SHP77 treated with DMSO at 0.1 percent for 48 hours (cell line): ENCODE results near the gene ATP11A.

Experiments
- DNase-seq: peaks from one replicate; lab custom pipeline; 2025; lab: John Stamatoyannopoulos, UW

ATP11A gene

GRCh38 chr13:112821340-112822055, 131.7 kb downstream of the ATP11A start:
- DNase-seq: no peak

GRCh38 chr13:112822851-112823250, 133.0 kb downstream of the ATP11A start:
- no peak for DNase-seq

- no peak for DNase-seq
Observed at GRCh38 chr13:112824429-112824828, 134.6 kb downstream of the ATP11A start.

- DNase-seq: no peak
Observed at GRCh38 chr13:112825071-112825470, 135.2 kb downstream of the ATP11A start.

GRCh38 chr13:112825875-112826274, 136.0 kb downstream of the ATP11A start:
- DNase-seq: no peak

GRCh38 chr13:112826565-112826964, 136.7 kb downstream of the ATP11A start:
- DNase-seq: no peak

GRCh38 chr13:112828082-112828699, 138.4 kb downstream of the ATP11A start:
- DNase-seq: no peak

- DNase-seq: no peak
Observed at GRCh38 chr13:112828756-112829155, 138.9 kb downstream of the ATP11A start.

GRCh38 chr13:112831196-112831595, 141.4 kb downstream of the ATP11A start:
- DNase-seq: no peak

- no peak for DNase-seq
Observed at GRCh38 chr13:112831801-112832200, 142.0 kb downstream of the ATP11A start.

- no peak for DNase-seq
Observed at GRCh38 chr13:112832811-112833210, 143.0 kb downstream of the ATP11A start.

GRCh38 chr13:112833551-112834257, 143.9 kb downstream of the ATP11A start:
- no peak for DNase-seq

- DNase-seq: no peak
Observed at GRCh38 chr13:112835344-112835743, 145.5 kb downstream of the ATP11A start.

- no peak for DNase-seq
Observed at GRCh38 chr13:112835796-112836195, 146.0 kb downstream of the ATP11A start.

GRCh38 chr13:112836940-112837339, 147.1 kb downstream of the ATP11A start:
- no peak for DNase-seq

- no peak for DNase-seq
Observed at GRCh38 chr13:112837371-112838037, 147.7 kb downstream of the ATP11A start.

GRCh38 chr13:112838038-112838841, 148.4 kb downstream of the ATP11A start:
- DNase-seq: no peak

GRCh38 chr13:112838842-112839117, 148.9 kb downstream of the ATP11A start:
- DNase-seq: no peak

- DNase-seq: no peak
Observed at GRCh38 chr13:112839356-112840105, 149.7 kb downstream of the ATP11A start.

GRCh38 chr13:112840472-112841302, 150.8 kb downstream of the ATP11A start:
- DNase-seq: no peak
